HT1080 (cell line): ENCODE measurements around the gene SMTNL2. TPM values are rescaled to one million over a fixed set of nuclear protein-coding genes. Genes with fewer than 3 reads are reported as not detected.
"Not testable (repeated sequence)": the region's sequence is repeated elsewhere in the genome, so short reads cannot be mapped to it uniquely, and the experiment has no call there.

Experiments
- DNase-seq: peaks from one replicate; pipeline ENCODE4 v3.0.0-alpha.2; 2015; ENCODE audit warnings: low read depth
- total RNA-seq: library from RNA; depleted of rRNA; stranded (reverse); fragments of >200 nt; shearing (Covaris generic); gene quantifications from 2 replicates; pipeline ENCODE4 v1.2.3, GENCODE V29; 2014

SMTNL2 gene
- total RNA-seq, 1 experiment from 2014 or later = not detected

DNA sequence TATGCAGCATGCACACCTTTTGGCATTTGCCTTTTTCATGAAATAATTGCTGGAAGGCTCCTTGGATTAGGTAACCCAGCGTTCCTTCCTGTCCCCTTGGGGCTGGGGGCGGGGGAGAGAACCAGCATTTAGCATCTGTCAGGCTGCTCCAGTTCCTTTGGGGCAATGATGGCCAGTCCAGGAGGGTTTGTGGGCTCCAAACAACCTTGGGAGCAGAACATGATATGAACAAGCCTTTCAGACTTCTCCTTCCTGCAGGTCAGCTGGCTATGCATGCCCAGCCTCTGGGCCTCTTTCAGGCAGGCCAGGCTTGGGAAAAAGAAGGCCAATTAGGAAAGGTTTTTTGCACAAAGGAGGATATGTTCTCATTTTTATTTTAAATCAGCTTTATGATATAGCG is 1.1 kb upstream of the SMTNL2 start:
- no peak for DNase-seq

DNA sequence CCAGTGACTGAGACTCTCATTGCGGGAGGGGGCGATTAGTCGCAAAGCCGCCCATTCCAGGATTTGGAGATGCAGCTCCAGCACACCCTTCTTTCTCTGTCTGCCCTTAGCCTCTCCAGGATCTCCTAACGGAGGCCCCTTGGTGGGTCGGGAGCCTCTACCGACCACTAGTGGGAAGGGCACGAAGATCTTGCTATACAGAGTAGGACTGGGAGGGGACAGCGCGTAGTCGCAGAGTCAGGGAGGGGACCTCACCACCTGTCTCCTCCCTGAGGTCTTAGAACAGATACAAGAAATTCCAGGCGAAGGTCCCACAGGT is 588 bp upstream of the SMTNL2 start:
- no peak for DNase-seq

GRCh38 chr17:4584917-4585637 is 748 bp downstream of the SMTNL2 start:
- no peak for DNase-seq

DNA sequence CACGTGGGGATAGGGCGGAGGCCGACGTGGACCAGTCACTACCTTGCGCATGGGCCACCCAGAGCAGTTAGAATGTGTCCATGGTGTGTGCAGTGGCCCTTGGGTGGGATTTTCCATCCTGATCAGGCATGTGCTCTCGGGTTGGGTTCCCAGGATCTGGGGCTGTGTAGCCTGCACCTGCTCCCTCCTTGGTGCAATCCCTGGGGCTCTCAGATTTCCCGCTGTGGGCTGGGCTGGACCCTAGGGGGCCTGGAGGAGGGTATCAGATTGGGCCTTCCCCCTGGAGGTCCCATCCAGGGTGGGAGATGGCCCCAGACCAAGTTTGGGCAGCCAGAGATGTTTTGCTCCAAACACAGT is 1.3 kb downstream of the SMTNL2 start:
- no peak for DNase-seq

- no peak for DNase-seq
These were observed 1.7 kb downstream of the SMTNL2 start for GRCh38 chr17:4586043-4586442.

- no peak for DNase-seq
These were observed 2.9 kb downstream of the SMTNL2 start for GRCh38 chr17:4587195-4587594.

- DNase-seq = no peak
These were observed 3.5 kb downstream of the SMTNL2 start for GRCh38 chr17:4587803-4588202.

- DNase-seq = no peak
These were observed 4.1 kb downstream of the SMTNL2 start for GRCh38 chr17:4588391-4588790.

- no peak for DNase-seq
These were observed 4.7 kb downstream of the SMTNL2 start for GRCh38 chr17:4588898-4589625.

DNA sequence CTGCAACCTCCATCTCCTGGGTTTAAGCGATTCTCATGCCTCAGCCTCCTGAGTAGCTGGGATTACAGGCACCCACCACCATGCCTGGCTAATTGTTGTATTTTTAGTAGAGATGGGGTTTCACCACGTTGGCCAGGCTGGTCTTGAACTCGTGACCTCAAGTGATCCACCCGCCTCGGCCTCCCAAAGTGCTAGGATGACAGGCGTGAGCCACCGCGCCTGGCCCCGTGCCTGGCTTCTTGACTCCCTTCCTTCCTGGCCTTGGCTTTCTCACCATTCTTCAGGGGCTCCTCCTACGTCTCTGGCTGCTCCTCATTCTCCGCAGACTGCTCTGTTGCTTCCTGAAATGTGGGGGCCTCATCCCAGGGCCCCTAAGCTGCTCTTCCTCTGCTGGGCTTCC is 5.7 kb downstream of the SMTNL2 start:
- not testable (repeated sequence) for DNase-seq

DNA sequence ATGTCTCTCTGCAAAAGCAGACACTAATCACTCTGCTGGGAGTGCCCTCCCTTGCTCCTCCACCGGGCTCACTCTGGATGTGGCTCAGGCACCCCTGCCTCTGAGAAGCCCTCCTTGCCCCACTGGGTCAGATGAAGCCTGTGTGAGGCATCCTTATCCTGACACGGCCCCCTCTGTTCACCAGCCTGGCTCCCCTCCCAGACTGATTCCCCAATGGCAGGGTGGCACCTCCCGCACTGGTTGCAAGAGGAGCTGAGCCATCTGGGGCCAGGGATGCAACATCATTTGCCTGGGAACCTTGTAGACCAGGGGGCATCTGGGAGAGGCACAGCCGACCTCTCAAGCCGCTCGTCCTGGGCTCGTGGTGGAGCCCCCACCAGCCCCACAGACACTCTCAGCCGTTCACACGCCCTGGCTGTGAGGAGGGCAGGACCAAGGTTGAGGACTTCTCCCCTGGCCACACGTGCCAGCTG is 6.7 kb downstream of the SMTNL2 start:
- DNase-seq = no peak

DNA sequence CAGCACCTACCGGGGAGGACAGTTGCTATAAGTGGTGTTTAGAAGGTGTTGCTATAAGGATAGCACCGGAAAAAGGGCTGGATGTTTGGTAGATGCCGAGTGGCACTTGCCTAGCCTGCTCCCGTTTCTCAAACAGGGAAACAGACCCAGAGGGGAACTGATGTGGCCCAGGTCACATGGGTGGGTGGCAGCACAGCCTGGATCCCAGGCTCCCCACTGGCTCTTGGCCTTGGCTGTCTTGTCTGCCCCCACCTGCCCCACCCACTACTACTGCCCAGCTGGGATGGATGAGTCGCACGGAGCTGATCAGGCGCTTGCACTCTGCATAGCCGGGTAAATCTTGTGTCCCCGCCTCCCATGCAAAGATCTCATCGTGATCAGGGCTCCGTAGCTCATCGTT is 7.2 kb downstream of the SMTNL2 start:
- DNase-seq = no peak

GRCh38 chr17:4592240-4593005 is 8.1 kb downstream of the SMTNL2 start:
- DNase-seq = no peak

DNA sequence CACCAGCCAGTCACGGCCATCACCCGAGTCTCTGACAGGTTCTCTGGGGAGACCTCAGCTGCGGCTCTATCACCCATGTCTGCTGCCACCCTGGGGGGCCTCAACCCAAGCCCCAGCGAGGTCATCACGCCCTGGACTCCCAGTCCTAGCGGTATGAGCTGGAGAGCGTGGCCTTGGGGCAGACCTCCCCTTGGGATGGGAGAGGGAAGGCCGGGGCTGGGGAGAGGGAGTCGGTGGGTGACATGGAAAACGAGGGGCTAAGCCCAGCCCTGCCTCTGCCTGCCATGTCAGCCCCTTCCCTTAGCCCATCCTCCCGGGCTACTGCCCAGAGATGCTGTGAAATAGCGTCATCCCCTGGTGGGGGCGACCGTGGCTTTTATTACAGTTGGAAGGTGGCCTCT is 8.7 kb downstream of the SMTNL2 start:
- DNase-seq = no peak

DNA sequence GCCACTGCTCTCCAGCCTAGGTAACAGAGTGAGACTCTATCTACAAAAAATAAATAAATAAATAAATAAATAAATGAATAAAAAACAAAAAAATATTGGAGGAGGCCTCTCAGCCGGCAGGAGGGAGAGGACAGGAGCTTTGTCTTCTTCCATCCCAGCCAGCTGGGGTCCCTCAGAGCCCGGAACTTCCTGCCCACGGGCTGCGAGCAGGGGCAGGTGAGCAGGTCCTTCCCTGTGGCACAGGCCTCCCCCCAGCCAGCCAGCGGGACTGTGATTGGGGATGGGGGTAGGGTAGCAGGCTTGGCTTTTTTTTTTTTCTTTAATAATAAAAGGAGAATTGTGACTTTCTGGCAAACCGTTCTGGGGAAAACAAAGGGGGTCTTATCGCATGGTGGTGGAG is 10.1 kb downstream of the SMTNL2 start:
- no peak for DNase-seq

- DNase-seq = no peak
These were observed 10.8 kb downstream of the SMTNL2 start for GRCh38 chr17:4594931-4595684.

- DNase-seq = not testable (repeated sequence)
These were observed 11.5 kb downstream of the SMTNL2 start for GRCh38 chr17:4595685-4596342.

DNA sequence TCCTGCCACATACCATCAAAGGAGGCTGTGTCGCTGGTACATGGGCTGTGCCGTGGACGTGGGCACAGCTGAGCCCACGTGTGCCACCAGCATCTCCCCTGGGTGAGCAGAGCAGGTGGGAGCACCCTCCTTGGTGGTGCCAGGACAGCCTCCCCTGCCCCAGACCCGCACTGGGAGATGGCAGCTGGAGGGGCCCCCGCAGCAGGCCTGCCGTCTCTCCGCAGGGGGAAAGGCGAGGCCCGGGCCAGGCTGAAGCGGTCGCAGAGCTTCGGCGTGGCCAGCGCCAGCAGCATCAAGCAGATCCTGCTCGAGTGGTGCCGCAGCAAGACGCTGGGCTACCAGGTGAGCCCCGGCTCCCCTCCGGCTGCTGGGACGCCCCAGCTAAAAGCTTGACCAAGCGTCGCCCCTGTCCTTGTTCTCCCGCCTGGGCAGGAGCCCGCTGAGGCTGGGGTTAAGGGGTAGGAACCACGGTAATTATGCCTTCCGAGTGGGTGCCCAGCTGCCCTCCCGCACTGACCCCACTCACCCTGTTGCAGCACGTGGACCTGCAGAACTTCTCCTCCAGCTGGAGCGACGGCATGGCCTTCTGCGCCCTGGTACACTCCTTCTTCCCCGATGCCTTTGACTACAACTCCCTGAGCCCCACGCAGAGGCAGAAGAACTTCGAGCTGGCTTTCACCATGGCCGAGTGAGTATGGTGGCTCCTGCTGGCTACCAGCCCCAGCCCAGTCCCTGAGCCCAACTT is 12.5 kb downstream of the SMTNL2 start:
- DNase-seq = no peak

DNA sequence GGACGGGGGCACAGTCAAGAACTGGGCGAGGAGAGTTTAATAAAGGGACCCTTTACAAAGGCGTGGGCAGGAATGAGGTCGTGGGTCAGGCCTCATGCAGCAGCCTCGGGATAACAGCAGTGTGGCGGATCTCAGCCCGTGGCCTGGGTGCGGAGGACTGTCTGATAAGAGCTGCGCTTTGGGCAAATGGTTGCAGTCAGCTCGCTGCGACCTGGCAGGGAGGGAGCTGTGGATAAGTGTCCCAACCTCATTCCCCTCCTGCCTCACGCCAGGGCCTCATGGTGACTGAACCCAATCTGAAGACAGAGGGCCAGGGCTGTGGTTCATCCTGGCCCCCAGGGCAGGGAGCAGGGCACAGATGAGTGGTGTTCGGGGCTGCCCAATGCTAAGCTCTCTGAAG is 13.6 kb downstream of the SMTNL2 start:
- DNase-seq = no peak

- DNase-seq = no peak
These were observed 14.6 kb downstream of the SMTNL2 start for GRCh38 chr17:4598776-4599504.
